Measurements from ENCODE around the gene GRIFIN.

The GRIFIN gene

GRCh38 chr7:2510130-2510776 lies 34.1 kb upstream of the GRIFIN start:
- no peaks in the 10 kb centered on the region for H3K36me3 ChIP-seq (replicated peaks; ENCODE audit: insufficient read depth, low read length)
- peaks cover 31% of the 10 kb centered on the region for H3K27me3 ChIP-seq (replicated peaks; ENCODE audit: insufficient read depth, low read length)
- no peak overlapping the region for H3K4me2 ChIP-seq (ENCODE audit: low read depth, low read length)
- H3F3A ChIP-seq (ENCODE audit: insufficient read depth, low read length), result peaks cover 5% of the 10 kb centered on the region; the same call in 1 of the 2 replicates
- H3K4me1 ChIP-seq (ENCODE audit: low read length), result peaks cover 24% of the 10 kb centered on the region
- H3K27ac ChIP-seq (ENCODE audit: low read length), result no peak overlapping the region
- no peaks in the 10 kb centered on the region for H3K79me2 ChIP-seq (ENCODE audit: low read length)
- no peak overlapping the region for H2AFZ ChIP-seq (ENCODE audit: low read length)
- H3K4me3 ChIP-seq (ENCODE audit: low read length), result no peak overlapping the region
- H3K9me2 ChIP-seq (replicated peaks; ENCODE audit: insufficient read depth, low read length), result no peaks in the 10 kb centered on the region
- H3K9ac ChIP-seq (ENCODE audit: low read length), result no peak overlapping the region
- H3K9me3 ChIP-seq (replicated peaks; ENCODE audit: insufficient read depth, low read length), result no peaks in the 10 kb centered on the region
- H4K20me1 ChIP-seq (ENCODE audit: insufficient read depth, low read length), result no peaks in the 10 kb centered on the region
- TF ChIP-seq CTCF (IDR thresholded peaks at IDR 0.05; ENCODE audit: low read length) (no peak), EZH2phosphoT487 (IDR thresholded peaks at IDR 0.05; ENCODE audit: low read length) (no peak), EZH2 (optimal IDR thresholded peaks at IDR 0.05; ENCODE audit: low read depth, low read length) (no peak)
- DNase-seq, result no peak

GRCh38 chr7:2509298-2509906 lies 33.2 kb upstream of the GRIFIN start:
- H3K27me3 ChIP-seq (replicated peaks; ENCODE audit: insufficient read depth, low read length), result peaks cover 38% of the 10 kb centered on the region
- H3K9me3 ChIP-seq (replicated peaks; ENCODE audit: insufficient read depth, low read length), result no peaks in the 10 kb centered on the region
- no peak overlapping the region for H3K27ac ChIP-seq (ENCODE audit: low read length)
- H3K79me2 ChIP-seq (ENCODE audit: low read length), result no peaks in the 10 kb centered on the region
- peaks cover 5% of the 10 kb centered on the region; the same call in 1 of the 2 replicates for H3F3A ChIP-seq (ENCODE audit: insufficient read depth, low read length)
- peak overlapping the region; percentile 19; the same call in 1 of the 2 replicates for H3K4me3 ChIP-seq (ENCODE audit: low read length)
- TF ChIP-seq EZH2 (optimal IDR thresholded peaks at IDR 0.05; ENCODE audit: low read depth, low read length) (no peak), EZH2phosphoT487 (IDR thresholded peaks at IDR 0.05; ENCODE audit: low read length) (no peak), CTCF (IDR thresholded peaks at IDR 0.05; ENCODE audit: low read length) (no peak)
- H3K4me2 ChIP-seq (ENCODE audit: low read depth, low read length), result peak overlapping the region; percentile 64
- H4K20me1 ChIP-seq (ENCODE audit: insufficient read depth, low read length), result no peaks in the 10 kb centered on the region
- DNase-seq, result no peak
- H3K9me2 ChIP-seq (replicated peaks; ENCODE audit: insufficient read depth, low read length), result no peaks in the 10 kb centered on the region
- H3K9ac ChIP-seq (ENCODE audit: low read length), result no peak overlapping the region
- H3K4me1 ChIP-seq (ENCODE audit: low read length), result peaks cover 24% of the 10 kb centered on the region
- H2AFZ ChIP-seq (ENCODE audit: low read length), result 0 out of 2 replicates have a peak overlapping the region, but pooled peaks have one; percentile 42
- no peaks in the 10 kb centered on the region for H3K36me3 ChIP-seq (replicated peaks; ENCODE audit: insufficient read depth, low read length)

- H3K9me2 ChIP-seq (replicated peaks; ENCODE audit: insufficient read depth, low read length), result no peaks in the 10 kb centered on the region
- H3F3A ChIP-seq (ENCODE audit: insufficient read depth, low read length), result peaks cover 5% of the 10 kb centered on the region; the same call in 1 of the 2 replicates
- peak overlapping the region; percentile 64 for H3K4me2 ChIP-seq (ENCODE audit: low read depth, low read length)
- H3K79me2 ChIP-seq (ENCODE audit: low read length), result no peaks in the 10 kb centered on the region
- no peak overlapping the region for H3K9ac ChIP-seq (ENCODE audit: low read length)
- H3K27ac ChIP-seq (ENCODE audit: low read length), result no peak overlapping the region
- H3K9me3 ChIP-seq (replicated peaks; ENCODE audit: insufficient read depth, low read length), result no peaks in the 10 kb centered on the region
- no peaks in the 10 kb centered on the region for H4K20me1 ChIP-seq (ENCODE audit: insufficient read depth, low read length)
- TF ChIP-seq CTCF (IDR thresholded peaks at IDR 0.05; ENCODE audit: low read length), result no peak
- TF ChIP-seq EZH2 (optimal IDR thresholded peaks at IDR 0.05; ENCODE audit: low read depth, low read length), result no peak
- no peak for TF ChIP-seq EZH2phosphoT487 (IDR thresholded peaks at IDR 0.05; ENCODE audit: low read length)
- H3K27me3 ChIP-seq (replicated peaks; ENCODE audit: insufficient read depth, low read length), result peaks cover 46% of the 10 kb centered on the region
- no peaks in the 10 kb centered on the region for H3K36me3 ChIP-seq (replicated peaks; ENCODE audit: insufficient read depth, low read length)
- DNase-seq, result peak; percentile 65
- H3K4me3 ChIP-seq (ENCODE audit: low read length), result peak overlapping the region; percentile 19; the same call in 1 of the 2 replicates
- H2AFZ ChIP-seq (ENCODE audit: low read length), result 0 out of 2 replicates have a peak overlapping the region, but pooled peaks have one; percentile 42
- peaks cover 24% of the 10 kb centered on the region for H3K4me1 ChIP-seq (ENCODE audit: low read length)
Measured at GRCh38 chr7:2508327-2509215, 32.4 kb upstream of the GRIFIN start.
